Endothelial cell of umbilical vein (primary cell): ENCODE measurements around the gene RNF217. TPM values are rescaled to one million over a fixed set of nuclear protein-coding genes. Genes with fewer than 3 reads are reported as not detected.
"Not testable (repeated sequence)": the region's sequence is repeated elsewhere in the genome, so short reads cannot be mapped to it uniquely, and the experiment has no call there.

ENCODE experiments used
- BruUV-seq: library from RNA; stranded (reverse); fragments of 400-500 nt; replicated peaks from 2 replicates; lab custom pipeline; 2021; lab: Mats Ljungman, UMichigan
- CTCF ChIA-PET: fragments of 300-600, 350-600 bp; sonication (Branson Sonifier 250); formaldehyde crosslinking; loops from one replicate; lab custom pipeline; 2021; ENCODE audit warnings: antibody characterized with exemption, inconsistent platforms; lab: Charles Lee
- POLR2A ChIA-PET: fragments of 300-600, 350-600 bp; sonication (Branson Sonifier 250); formaldehyde crosslinking; loops from one replicate; lab custom pipeline; 2021; ENCODE audit warnings: antibody characterized with exemption, inconsistent platforms; lab: Charles Lee
- DNase-seq: peaks from one replicate; pipeline ENCODE4 v3.0.0-alpha.2; 2011; ENCODE audit warnings: low read depth, low spot score
- FAIRE-seq: peaks from 2 replicates; lab custom pipeline; 2011; peaks lifted over from hg19 to GRCh38; lab: Jason Lieb, UNC
- H2AFZ ChIP-seq: 2 replicates; pipeline ENCODE4 v1.6.0; 2012; ENCODE audit warnings: low read depth, low read length, control low read depth, inconsistent platforms
- H3K27ac ChIP-seq: 2 replicates; pipeline ENCODE4 v1.5.1; 2011; ENCODE audit warnings: low read depth, mild to moderate bottlenecking, control low read depth, low read length, moderate library complexity; ENCODE audit not compliant: insufficient read depth
- H3K27me3 ChIP-seq, 2 experiments: 2 replicates each; pipeline versions ENCODE4 v1.6.0 to v1.6.1; 2011; ENCODE audit warnings: low read length in 2 of 2, mixed read lengths in 1 of 2; ENCODE audit not compliant: control insufficient read depth in 2 of 2, insufficient read depth in 2 of 2
- H3K36me3 ChIP-seq, 2 experiments: 2 replicates in 1 of 2; 3 replicates in 1 of 2; pipeline ENCODE4 v1.5.1; 2011; ENCODE audit warnings: low read length in 2 of 2, mild to moderate bottlenecking in 1 of 2, moderate library complexity in 1 of 2; ENCODE audit not compliant: control insufficient read depth in 2 of 2, insufficient read depth in 2 of 2; ENCODE audit errors: extremely low read depth in 1 of 2
- H3K4me1 ChIP-seq: 3 replicates; pipeline ENCODE4 v1.5.1; 2011; ENCODE audit warnings: mild to moderate bottlenecking, low read length; ENCODE audit not compliant: control insufficient read depth, insufficient read depth; ENCODE audit errors: extremely low read depth
- H3K4me2 ChIP-seq: 2 replicates; pipeline ENCODE4 v1.6.1; 2011; ENCODE audit warnings: low read length, control low read depth, mixed read lengths; ENCODE audit not compliant: insufficient read depth
- H3K4me3 ChIP-seq, 3 experiments: fragments of 200-600 bp in 1 of 3; sonication (generic), shearing (Covaris generic) in 1 of 3; replicated peaks in 1 of 3; 2 replicates each; pipeline ENCODE4 v1.5.1; 2011 to 2016; ENCODE audit warnings: control low read depth in 3 of 3, low read length in 3 of 3, mild to moderate bottlenecking in 2 of 3, inconsistent platforms in 1 of 3, low read depth in 1 of 3, moderate library complexity in 1 of 3; ENCODE audit not compliant: insufficient read depth in 1 of 3
- H3K79me2 ChIP-seq: 2 replicates; pipeline ENCODE4 v1.6.0; 2012; ENCODE audit warnings: low read length, inconsistent platforms; ENCODE audit not compliant: control insufficient read depth, insufficient read depth
- H3K9ac ChIP-seq: replicated peaks from 2 replicates; pipeline ENCODE3; 2011; ENCODE audit warnings: low read length, control low read depth; ENCODE audit not compliant: insufficient read depth; ENCODE audit errors: extremely low read depth
- H3K9me1 ChIP-seq: replicated peaks from 3 replicates; pipeline ENCODE4 v1.6.0; 2011; ENCODE audit warnings: mild to moderate bottlenecking, low read length; ENCODE audit not compliant: control insufficient read depth, insufficient read depth; ENCODE audit errors: extremely low read depth
- H3K9me3 ChIP-seq: replicated peaks from 2 replicates; pipeline ENCODE4 v1.5.1; 2012; ENCODE audit warnings: low read length, inconsistent platforms; ENCODE audit not compliant: control insufficient read depth, insufficient read depth
- H4K20me1 ChIP-seq: replicated peaks from 2 replicates; pipeline ENCODE3; 2011; ENCODE audit warnings: mild to moderate bottlenecking, low read length; ENCODE audit not compliant: control insufficient read depth, insufficient read depth; ENCODE audit errors: extremely low read depth
- EZH2 ChIP-seq: IDR thresholded peaks from 2 replicates; pipeline ENCODE4 v1.6.1; 2012; ENCODE audit warnings: borderline replicate concordance, low read depth, mild to moderate bottlenecking, moderate library complexity, low read length, inconsistent platforms; ENCODE audit not compliant: severe bottlenecking
- FOS ChIP-seq: IDR thresholded peaks from 2 replicates; pipeline ENCODE4 v1.6.1; 2011; ENCODE audit warnings: mild to moderate bottlenecking, low read length, moderate library complexity, borderline replicate concordance; ENCODE audit not compliant: insufficient read depth
- GATA2 ChIP-seq: IDR thresholded peaks from 2 replicates; pipeline ENCODE4 v1.7.0; 2011; ENCODE audit warnings: low read depth, mild to moderate bottlenecking, moderate library complexity, mixed read lengths, low read length; ENCODE audit not compliant: insufficient read length, insufficient read depth
- JUN ChIP-seq: IDR thresholded peaks from 2 replicates; pipeline ENCODE4 v1.6.1; 2011; ENCODE audit warnings: borderline replicate concordance, low read depth; ENCODE audit not compliant: insufficient read length, insufficient read depth
- MYC ChIP-seq: IDR thresholded peaks from one replicate; pipeline ENCODE4 v1.6.1; 2011; ENCODE audit warnings: mild to moderate bottlenecking, low read depth, low read length
- POLR2A ChIP-seq: IDR thresholded peaks from 2 replicates; pipeline ENCODE4 v1.6.1; 2012; ENCODE audit warnings: low read depth, mild to moderate bottlenecking, control low read depth, low read length
- POLR2AphosphoS5 ChIP-seq: IDR thresholded peaks from 2 replicates; pipeline ENCODE4 v1.6.1; 2012; ENCODE audit warnings: low read depth, mild to moderate bottlenecking, control low read depth, low read length, moderate library complexity; ENCODE audit not compliant: insufficient read depth
- dilution Hi-C: fragments of 300-500 bp; cut with MboI; formaldehyde crosslinking; loops from one replicate; pipeline ENCODE4 v1.15.0; 2019; ENCODE audit warnings: low sequenced_read_pairs; ENCODE audit not compliant: extremely low pct_ligation_motif_present
- intact Hi-C: fragments of 100-400 bp; cut with micrococcal nuclease; formaldehyde crosslinking; loops from one replicate; pipeline ENCODE4 v1.10.0; 2022
- polyA plus RNA-seq, 4 experiments: library from polyadenylated mRNA; depleted of rRNA in 3 of 4; stranded (reverse) in 3 of 4; unstranded in 1 of 4; fragments of >200 nt; gene quantifications; 2 replicates each; pipeline versions ENCODE4 v1.2.1 to v1.2.3, GENCODE V29; 2011 to 2012; ENCODE audit warnings: missing spikeins in 1 of 4
- total RNA-seq: library from RNA; stranded (reverse); gene quantifications from 2 replicates; pipeline ENCODE4 v1.2.3, GENCODE V29; 2021
- TF ChIP-seq, protein P1 (sequence below): IDR thresholded peaks from 2 replicates; pipeline ENCODE4 v1.6.1; 2011; ENCODE audit not compliant: insufficient read depth, insufficient read length
- TF ChIP-seq, protein P2 (sequence below), 2 donors: IDR thresholded peaks; 1 replicate in 1 of 2; 2 replicates in 1 of 2; pipeline ENCODE4 v1.5.1; 2011; ENCODE audit warnings: low read length in 2 of 2, mild to moderate bottlenecking in 2 of 2, moderate library complexity in 2 of 2, control low read depth in 1 of 2, inconsistent platforms in 1 of 2, low read depth in 1 of 2; ENCODE audit not compliant: insufficient read depth in 1 of 2; ENCODE audit errors: extremely low read depth in 1 of 2

Gene RNF217
- total and polyA plus RNA-seq, 2 donors (not counting 3 experiments of a cell fraction or from before 2014, with no cell fraction given), result 8.8 to 32.5 TPM

DNA sequence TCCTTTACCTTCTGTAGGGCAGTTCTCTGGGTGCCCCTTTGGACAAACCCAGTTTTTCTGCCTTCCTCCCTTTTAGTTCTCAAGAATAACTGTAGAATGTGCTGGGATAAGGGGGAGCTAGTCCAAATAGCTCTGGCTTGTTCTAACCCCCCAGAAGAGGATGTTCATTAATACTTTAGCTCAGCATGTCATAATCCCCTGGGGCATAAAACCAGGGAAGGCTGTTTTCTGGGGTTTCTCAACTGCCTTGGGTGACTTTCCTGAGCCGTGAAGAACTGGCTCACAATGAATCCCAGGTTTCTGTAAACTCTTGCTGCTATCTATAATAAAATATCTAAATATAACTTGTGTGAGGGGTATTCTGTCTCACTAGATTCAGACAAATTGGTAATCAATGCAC, 44.5 kb upstream of the RNF217 start:
- no peaks in the 10 kb centered on the region for H3K36me3 ChIP-seq
- DNase-seq (no peak), FAIRE-seq (no peak)
- intact Hi-C loops (no loop called here), dilution Hi-C loops (no loop called here)
- H3K4me3 ChIP-seq, result no peak overlapping the region
- POLR2A ChIA-PET, result no interaction called here
- no peak overlapping the region for H2AFZ ChIP-seq
- BruUV-seq, result no TSS peak
- CTCF ChIA-PET, result no interaction called here
- no peaks in the 10 kb centered on the region for H3K79me2 ChIP-seq
- TF ChIP-seq, protein P1, sequence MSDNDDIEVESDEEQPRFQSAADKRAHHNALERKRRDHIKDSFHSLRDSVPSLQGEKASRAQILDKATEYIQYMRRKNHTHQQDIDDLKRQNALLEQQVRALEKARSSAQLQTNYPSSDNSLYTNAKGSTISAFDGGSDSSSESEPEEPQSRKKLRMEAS, result no peak
- TF ChIP-seq JUN, result no peak
- TF ChIP-seq GATA2, result no peak
- TF ChIP-seq, protein P2, sequence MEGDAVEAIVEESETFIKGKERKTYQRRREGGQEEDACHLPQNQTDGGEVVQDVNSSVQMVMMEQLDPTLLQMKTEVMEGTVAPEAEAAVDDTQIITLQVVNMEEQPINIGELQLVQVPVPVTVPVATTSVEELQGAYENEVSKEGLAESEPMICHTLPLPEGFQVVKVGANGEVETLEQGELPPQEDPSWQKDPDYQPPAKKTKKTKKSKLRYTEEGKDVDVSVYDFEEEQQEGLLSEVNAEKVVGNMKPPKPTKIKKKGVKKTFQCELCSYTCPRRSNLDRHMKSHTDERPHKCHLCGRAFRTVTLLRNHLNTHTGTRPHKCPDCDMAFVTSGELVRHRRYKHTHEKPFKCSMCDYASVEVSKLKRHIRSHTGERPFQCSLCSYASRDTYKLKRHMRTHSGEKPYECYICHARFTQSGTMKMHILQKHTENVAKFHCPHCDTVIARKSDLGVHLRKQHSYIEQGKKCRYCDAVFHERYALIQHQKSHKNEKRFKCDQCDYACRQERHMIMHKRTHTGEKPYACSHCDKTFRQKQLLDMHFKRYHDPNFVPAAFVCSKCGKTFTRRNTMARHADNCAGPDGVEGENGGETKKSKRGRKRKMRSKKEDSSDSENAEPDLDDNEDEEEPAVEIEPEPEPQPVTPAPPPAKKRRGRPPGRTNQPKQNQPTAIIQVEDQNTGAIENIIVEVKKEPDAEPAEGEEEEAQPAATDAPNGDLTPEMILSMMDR (IDR thresholded peaks at IDR 0.05; ENCODE audit: extremely low read depth in 1 of 2, insufficient read depth in 1 of 2, low read depth in 1 of 2, low read length in 2 of 2), result no peak
- no peak for TF ChIP-seq MYC
- no peak for TF ChIP-seq EZH2
- TF ChIP-seq POLR2AphosphoS5, result no peak
- TF ChIP-seq FOS, result no peak
- no peak for TF ChIP-seq POLR2A
- H3K27me3 ChIP-seq, result no peaks in the 10 kb centered on the region
- no peak overlapping the region for H3K9ac ChIP-seq
- no peak overlapping the region for H3K27ac ChIP-seq
- no peak overlapping the region for H3K4me2 ChIP-seq
- H3K9me1 ChIP-seq, result no peaks in the 10 kb centered on the region
- H3K9me3 ChIP-seq, result no peaks in the 10 kb centered on the region
- no peaks in the 10 kb centered on the region for H3K4me1 ChIP-seq
- H4K20me1 ChIP-seq, result no peaks in the 10 kb centered on the region

DNA sequence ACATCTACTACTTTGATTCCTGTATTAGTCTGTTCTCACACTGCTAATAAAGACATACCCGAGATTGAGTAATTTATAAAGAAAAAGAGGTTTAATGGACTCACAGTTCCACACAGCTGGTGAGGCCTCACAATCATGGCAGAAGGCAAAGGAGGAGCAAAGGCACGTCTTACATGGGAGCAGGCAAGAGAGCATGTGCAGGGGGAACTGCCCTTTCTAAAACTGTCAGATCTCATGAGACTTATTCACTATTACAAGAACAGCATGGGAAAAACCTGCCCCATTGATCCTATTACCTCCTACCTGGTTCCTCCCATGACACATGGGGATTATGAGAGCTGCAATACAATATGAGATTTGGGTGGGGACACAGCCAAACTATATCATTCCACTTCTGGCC, 42.5 kb upstream of the RNF217 start:
- H4K20me1 ChIP-seq, H3K4me2 ChIP-seq, H3K9me3 ChIP-seq, intact Hi-C loops, H3K9ac ChIP-seq, H2AFZ ChIP-seq, H3K27ac ChIP-seq, BruUV-seq, H3K4me3 ChIP-seq, H3K79me2 ChIP-seq, dilution Hi-C loops, H3K36me3 ChIP-seq, H3K4me1 ChIP-seq, H3K27me3 ChIP-seq, POLR2A ChIA-PET, DNase-seq, FAIRE-seq, H3K9me1 ChIP-seq, CTCF ChIA-PET: not testable (repeated sequence)
